PC-9 (cell line): Measurements from ENCODE around the gene PBX3.

Source experiments
- EZH2 ChIP-seq: fragments of 200-600 bp; sonication (generic); IDR thresholded peaks from 2 replicates; pipeline ENCODE4 v1.8.0; 2017; ENCODE audit warnings: antibody characterized with exemption, low read depth
- TF ChIP-seq, protein P1 (sequence below): fragments of 200-600 bp; sonication (generic); conservative IDR thresholded peaks from 2 replicates; pipeline ENCODE4 v1.6.1; 2017; ENCODE audit warnings: mixed run types, antibody characterized with exemption, mild to moderate bottlenecking, moderate library complexity

DNA sequence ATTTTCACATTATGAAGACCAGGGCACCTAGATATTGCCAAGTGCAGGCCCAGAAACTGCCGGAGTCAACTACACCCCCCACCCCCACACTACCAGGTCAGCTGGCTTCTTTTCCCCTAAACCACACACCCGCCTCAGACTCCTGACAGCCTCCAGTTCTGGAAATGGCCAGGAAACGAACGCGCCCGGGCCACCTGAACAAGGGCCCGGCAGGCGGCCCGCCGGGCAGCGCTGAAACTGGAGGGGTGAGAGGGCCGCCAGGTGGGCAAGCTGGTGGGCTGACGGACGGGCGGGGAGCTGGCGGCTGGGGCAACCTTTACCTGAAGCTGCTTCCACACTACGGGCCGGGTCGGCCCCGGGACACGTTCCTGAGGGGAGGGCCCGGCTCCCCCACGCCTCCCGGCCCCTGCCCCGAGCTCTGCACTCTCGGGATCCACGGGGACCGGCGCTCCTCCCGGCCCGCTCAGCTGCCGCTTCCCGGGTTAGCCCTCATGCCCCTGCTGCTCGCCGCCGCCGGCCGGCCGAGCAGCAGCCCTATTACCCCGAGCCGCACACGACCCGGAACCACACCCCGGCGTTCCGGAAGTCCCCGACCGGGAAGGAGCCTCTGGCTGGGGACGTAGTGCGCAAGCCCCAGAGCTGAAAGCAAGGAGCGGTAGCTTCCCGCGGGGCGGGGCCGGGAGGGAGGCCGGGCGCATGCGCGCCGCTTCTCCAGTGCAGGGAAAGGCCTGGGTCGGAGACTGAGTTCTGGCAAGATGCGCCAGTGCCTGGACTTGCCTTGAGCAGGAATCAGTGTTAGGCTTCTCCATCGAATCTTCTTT is 40.3 kb upstream of the PBX3 start, which contains the start of gene MAPKAP1:
- TF ChIP-seq, protein P1, sequence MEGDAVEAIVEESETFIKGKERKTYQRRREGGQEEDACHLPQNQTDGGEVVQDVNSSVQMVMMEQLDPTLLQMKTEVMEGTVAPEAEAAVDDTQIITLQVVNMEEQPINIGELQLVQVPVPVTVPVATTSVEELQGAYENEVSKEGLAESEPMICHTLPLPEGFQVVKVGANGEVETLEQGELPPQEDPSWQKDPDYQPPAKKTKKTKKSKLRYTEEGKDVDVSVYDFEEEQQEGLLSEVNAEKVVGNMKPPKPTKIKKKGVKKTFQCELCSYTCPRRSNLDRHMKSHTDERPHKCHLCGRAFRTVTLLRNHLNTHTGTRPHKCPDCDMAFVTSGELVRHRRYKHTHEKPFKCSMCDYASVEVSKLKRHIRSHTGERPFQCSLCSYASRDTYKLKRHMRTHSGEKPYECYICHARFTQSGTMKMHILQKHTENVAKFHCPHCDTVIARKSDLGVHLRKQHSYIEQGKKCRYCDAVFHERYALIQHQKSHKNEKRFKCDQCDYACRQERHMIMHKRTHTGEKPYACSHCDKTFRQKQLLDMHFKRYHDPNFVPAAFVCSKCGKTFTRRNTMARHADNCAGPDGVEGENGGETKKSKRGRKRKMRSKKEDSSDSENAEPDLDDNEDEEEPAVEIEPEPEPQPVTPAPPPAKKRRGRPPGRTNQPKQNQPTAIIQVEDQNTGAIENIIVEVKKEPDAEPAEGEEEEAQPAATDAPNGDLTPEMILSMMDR = no peak
- TF ChIP-seq EZH2 = no peak
